Mammary epithelial cell (primary cell): Measurements from ENCODE around the gene ATRX.

Experiments used
- EZH2 ChIP-seq: IDR thresholded peaks from 2 replicates; pipeline ENCODE4 v1.6.1; 2012; ENCODE audit warnings: low read length, inconsistent platforms, borderline replicate concordance
- TF ChIP-seq, protein P1 (sequence below), 2 donors: IDR thresholded peaks in 1 of 2; conservative IDR thresholded peaks in 1 of 2; 2 replicates each; pipeline ENCODE4 v1.5.1; 2011 to 2012; ENCODE audit warnings: inconsistent platforms in 2 of 2, low read length in 2 of 2, mild to moderate bottlenecking in 2 of 2, control low read depth in 1 of 2, low read depth in 1 of 2; ENCODE audit not compliant: insufficient read depth in 1 of 2; ENCODE audit errors: extremely low read depth in 1 of 2

DNA sequence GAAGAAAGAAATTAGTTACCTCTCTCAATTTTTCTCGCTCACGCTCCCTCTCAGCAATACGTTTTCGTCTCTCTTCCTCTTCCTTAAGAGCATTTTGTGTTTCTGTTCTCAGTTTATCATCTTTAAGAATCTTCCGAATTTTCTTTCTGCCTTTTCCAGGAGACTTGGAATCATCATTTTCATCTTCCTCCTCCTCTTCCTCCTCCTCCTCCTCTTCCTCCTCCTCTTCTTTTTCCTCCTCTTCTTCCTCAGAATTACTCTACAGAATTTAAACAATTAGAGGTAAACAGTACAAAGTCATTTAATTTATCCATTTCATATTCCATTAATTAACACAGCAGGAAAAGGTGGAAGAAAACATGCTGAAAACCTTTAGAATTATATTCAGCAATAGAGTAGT is 133.9 kb downstream of the ATRX start:
- TF ChIP-seq, protein P1, sequence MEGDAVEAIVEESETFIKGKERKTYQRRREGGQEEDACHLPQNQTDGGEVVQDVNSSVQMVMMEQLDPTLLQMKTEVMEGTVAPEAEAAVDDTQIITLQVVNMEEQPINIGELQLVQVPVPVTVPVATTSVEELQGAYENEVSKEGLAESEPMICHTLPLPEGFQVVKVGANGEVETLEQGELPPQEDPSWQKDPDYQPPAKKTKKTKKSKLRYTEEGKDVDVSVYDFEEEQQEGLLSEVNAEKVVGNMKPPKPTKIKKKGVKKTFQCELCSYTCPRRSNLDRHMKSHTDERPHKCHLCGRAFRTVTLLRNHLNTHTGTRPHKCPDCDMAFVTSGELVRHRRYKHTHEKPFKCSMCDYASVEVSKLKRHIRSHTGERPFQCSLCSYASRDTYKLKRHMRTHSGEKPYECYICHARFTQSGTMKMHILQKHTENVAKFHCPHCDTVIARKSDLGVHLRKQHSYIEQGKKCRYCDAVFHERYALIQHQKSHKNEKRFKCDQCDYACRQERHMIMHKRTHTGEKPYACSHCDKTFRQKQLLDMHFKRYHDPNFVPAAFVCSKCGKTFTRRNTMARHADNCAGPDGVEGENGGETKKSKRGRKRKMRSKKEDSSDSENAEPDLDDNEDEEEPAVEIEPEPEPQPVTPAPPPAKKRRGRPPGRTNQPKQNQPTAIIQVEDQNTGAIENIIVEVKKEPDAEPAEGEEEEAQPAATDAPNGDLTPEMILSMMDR (conservative IDR thresholded peaks at IDR 0.05 in 1 of 2, IDR thresholded peaks at IDR 0.05 in 1 of 2; ENCODE audit: extremely low read depth in 1 of 2, insufficient read depth in 1 of 2, low read depth in 1 of 2, low read length in 2 of 2), result no peak
- no peak for TF ChIP-seq EZH2
